H9 (cell line): ENCODE measurements around the gene GRIN2A. TPM values are rescaled to one million over a fixed set of nuclear protein-coding genes. Genes with fewer than 3 reads are reported as not detected.

Source experiments
- DNase-seq: peaks from one replicate; pipeline ENCODE4 v3.0.0-alpha.2; 2017
- H2AFZ ChIP-seq: one replicate; pipeline ENCODE4 v1.6.1; 2013; ENCODE audit warnings: mild to moderate bottlenecking, low read length, control low read depth, moderate library complexity
- H2AK5ac ChIP-seq: 2 replicates; pipeline ENCODE4 v1.6.1; 2013; ENCODE audit warnings: low read length, control low read depth, mixed read lengths; ENCODE audit not compliant: insufficient read length
- H2BK120ac ChIP-seq: one replicate; pipeline ENCODE4 v1.6.1; 2013; ENCODE audit warnings: low read depth, mild to moderate bottlenecking, low read length, control low read depth, inconsistent platforms; ENCODE audit not compliant: poor library complexity, severe bottlenecking
- H2BK12ac ChIP-seq: 2 replicates; pipeline ENCODE4 v1.6.1; 2013; ENCODE audit warnings: low read length, control low read depth, mixed read lengths, low read depth; ENCODE audit not compliant: insufficient read length
- H2BK15ac ChIP-seq: 2 replicates; pipeline ENCODE4 v1.6.1; 2013; ENCODE audit warnings: low read depth, low read length, control low read depth
- H2BK20ac ChIP-seq: one replicate; pipeline ENCODE4 v1.6.1; 2013; ENCODE audit warnings: low read depth, mild to moderate bottlenecking, low read length, control low read depth, inconsistent platforms; ENCODE audit not compliant: poor library complexity, severe bottlenecking
- H2BK5ac ChIP-seq: 2 replicates; pipeline ENCODE4 v1.6.1; 2013; ENCODE audit warnings: low read length, control low read depth, mixed read lengths; ENCODE audit not compliant: insufficient read length
- H3K14ac ChIP-seq: 2 replicates; pipeline ENCODE4 v1.6.1; 2013; ENCODE audit warnings: low read length, control low read depth; ENCODE audit not compliant: insufficient read depth
- H3K18ac ChIP-seq: 2 replicates; pipeline ENCODE4 v1.6.1; 2013; ENCODE audit warnings: low read depth, mild to moderate bottlenecking, mixed read lengths, low read length, control low read depth; ENCODE audit not compliant: insufficient read length
- H3K23ac ChIP-seq: 2 replicates; pipeline ENCODE4 v1.6.1; 2013; ENCODE audit warnings: low read length, control low read depth, mixed read lengths, low read depth; ENCODE audit not compliant: insufficient read length
- H3K23me2 ChIP-seq: 2 replicates; pipeline ENCODE4 v1.6.1; 2013; ENCODE audit warnings: low read depth, mild to moderate bottlenecking, mixed read lengths, low read length, control low read depth; ENCODE audit not compliant: insufficient read length, poor library complexity, severe bottlenecking
- H3K27ac ChIP-seq: 2 replicates; pipeline ENCODE4 v1.5.1; 2013; ENCODE audit warnings: low read length, control low read depth, mixed read lengths, low read depth; ENCODE audit not compliant: insufficient read length
- H3K27me3 ChIP-seq: 2 replicates; pipeline ENCODE4 v1.6.1; 2013; ENCODE audit warnings: low read length, control low read depth, inconsistent platforms; ENCODE audit not compliant: insufficient read depth
- H3K4ac ChIP-seq: 2 replicates; pipeline ENCODE4 v1.6.1; 2013; ENCODE audit warnings: low read depth, mild to moderate bottlenecking, control low read depth, inconsistent platforms, low read length, moderate library complexity
- H3K4me1 ChIP-seq: 2 replicates; pipeline ENCODE4 v1.6.1; 2013; ENCODE audit warnings: low read length, control low read depth, inconsistent platforms; ENCODE audit not compliant: insufficient read depth
- H3K4me2 ChIP-seq: 2 replicates; pipeline ENCODE4 v1.6.1; 2013; ENCODE audit warnings: low read length, control low read depth, mixed read lengths; ENCODE audit not compliant: insufficient read length, insufficient read depth
- H3K56ac ChIP-seq: 2 replicates; pipeline ENCODE4 v1.6.1; 2013; ENCODE audit warnings: low read depth, mild to moderate bottlenecking, mixed read lengths, low read length, control low read depth; ENCODE audit not compliant: insufficient read length
- H3K79me1 ChIP-seq: 2 replicates; pipeline ENCODE4 v1.6.1; 2013; ENCODE audit warnings: low read depth, mild to moderate bottlenecking, moderate library complexity, low read length, control low read depth, inconsistent platforms; ENCODE audit not compliant: insufficient read depth, poor library complexity, severe bottlenecking
- H3K79me2 ChIP-seq: 2 replicates; pipeline ENCODE4 v1.6.1; 2013; ENCODE audit warnings: low read length, control low read depth, inconsistent platforms; ENCODE audit not compliant: insufficient read depth
- H3K9ac ChIP-seq: 2 replicates; pipeline ENCODE4 v1.6.1; 2013; ENCODE audit warnings: low read length, control low read depth, mixed read lengths; ENCODE audit not compliant: insufficient read length; ENCODE audit errors: extremely low read depth
- H3K9me3 ChIP-seq: one replicate; pipeline ENCODE4 v1.6.1; 2013; ENCODE audit warnings: low read depth, low read length, inconsistent platforms; ENCODE audit not compliant: control insufficient read depth
- H3T11ph ChIP-seq: one replicate; pipeline ENCODE4 v1.6.1; 2013; ENCODE audit warnings: mild to moderate bottlenecking, low read length, control low read depth, inconsistent platforms
- H4K20me1 ChIP-seq: one replicate; pipeline ENCODE4 v1.6.1; 2013; ENCODE audit not compliant: control insufficient read depth, insufficient read length, insufficient read depth
- H4K5ac ChIP-seq: 2 replicates; pipeline ENCODE4 v1.6.1; 2013; ENCODE audit warnings: low read depth, mild to moderate bottlenecking, mixed read lengths, low read length, control low read depth; ENCODE audit not compliant: insufficient read length
- H4K8ac ChIP-seq: replicated peaks from 2 replicates; pipeline ENCODE4 v1.6.1; 2013; ENCODE audit warnings: low read length, control low read depth, mixed read lengths, low read depth; ENCODE audit not compliant: insufficient read length
- H4K91ac ChIP-seq: 2 replicates; pipeline ENCODE4 v1.6.1; 2013; ENCODE audit warnings: low read depth, mild to moderate bottlenecking, moderate library complexity, mixed read lengths, low read length, control low read depth; ENCODE audit not compliant: insufficient read length
- H3K27ac Mint-ChIP-seq, 3 experiments: 2 replicates in 2 of 3; 3 replicates in 1 of 3; pipeline ENCODE4 v1.8.0; 2020 to 2021; ENCODE audit warnings: mixed read lengths in 3 of 3, mild to moderate bottlenecking in 1 of 3, moderate library complexity in 1 of 3
- H3K27me3 Mint-ChIP-seq: 2 replicates; pipeline ENCODE4 v1.8.0; 2021; ENCODE audit warnings: low read depth, mild to moderate bottlenecking, moderate library complexity, mixed read lengths
- H3K36me3 Mint-ChIP-seq, 3 experiments: 2 replicates in 2 of 3; 3 replicates in 1 of 3; pipeline ENCODE4 v1.8.0; 2020 to 2021; ENCODE audit warnings: low read depth in 3 of 3, mixed read lengths in 3 of 3; ENCODE audit not compliant: insufficient read depth in 1 of 3
- H3K4me1 Mint-ChIP-seq, 2 experiments: 2 replicates each; pipeline ENCODE4 v1.8.0; 2020; ENCODE audit warnings: mixed read lengths in 2 of 2
- H3K4me3 Mint-ChIP-seq, 2 experiments: 2 replicates in 1 of 2; 3 replicates in 1 of 2; pipeline ENCODE4 v1.8.0; 2020 to 2021; ENCODE audit warnings: mild to moderate bottlenecking in 2 of 2, mixed read lengths in 2 of 2, moderate library complexity in 1 of 2
- H3K9me3 Mint-ChIP-seq, 2 experiments: 2 replicates in 1 of 2; 3 replicates in 1 of 2; pipeline ENCODE4 v1.8.0; 2020; ENCODE audit warnings: mild to moderate bottlenecking in 2 of 2, mixed read lengths in 2 of 2, moderate library complexity in 1 of 2
- CTCF ChIP-seq: fragments of 200-600 bp; sonication (generic); conservative IDR thresholded peaks from 3 replicates; pipeline ENCODE4 v1.8.0; 2021; ENCODE audit warnings: antibody characterized with exemption, mild to moderate bottlenecking
- WGBS: extraction: QIAGEN DNeasy Blood & Tissue Kit; methylation state at CpG from one replicate; pipeline ENCODE4 v1.1.7; 2013; ENCODE audit warnings: missing lambda C conversion rate, low lambda C conversion rate, mixed read lengths; ENCODE audit not compliant: insufficient read length; ENCODE audit errors: extremely low coverage; 5-methylcytosine and 5-hydroxymethylcytosine counted together
- total RNA-seq: library from RNA; stranded (reverse); gene quantifications from 2 replicates; pipeline ENCODE4 v1.2.1, GENCODE V29; 2021

GRIN2A gene
- total RNA-seq, 1 experiment from 2014 or later: 1.5 TPM

- WGBS: no CpG with 5 or more reads among the region's 2 CpGs
- Mint-ChIP-seq H3K27me3 (no peaks in the 10 kb centered on the region), H3K9me3 (no peaks in the 10 kb centered on the region), H3K4me3 (no peak overlapping the region), H3K36me3 (no peaks in the 10 kb centered on the region), H3K27ac (no peak overlapping the region), H3K4me1 (peaks cover 31 to 34% of the 10 kb centered on the region in 2 experiments)
- Histone ChIP-seq H2BK5ac (no peak overlapping the region), H3K56ac (no peak overlapping the region), H3K14ac (no peak overlapping the region), H4K8ac (no peak overlapping the region), H2BK120ac (no peak overlapping the region), H3K79me1 (no peaks in the 10 kb centered on the region), H2BK12ac (no peak overlapping the region), H3K9me3 (no peaks in the 10 kb centered on the region), H3T11ph (no peak overlapping the region), H3K27ac (peak overlapping the region; percentile 55), H4K5ac (no peak overlapping the region), H3K18ac (no peak overlapping the region), H2BK20ac (no peak overlapping the region), H4K20me1 (no peaks in the 10 kb centered on the region), H4K91ac (no peak overlapping the region), H2AK5ac (no peak overlapping the region), H3K27me3 (no peaks in the 10 kb centered on the region), H3K9ac (no peak overlapping the region), H3K4me2 (no peak overlapping the region), H3K23ac (no peak overlapping the region), H2AFZ (no peak overlapping the region), H2BK15ac (no peak overlapping the region), H3K79me2 (no peaks in the 10 kb centered on the region), H3K4me1 (peaks cover 8% of the 10 kb centered on the region; the same call in 1 of the 2 replicates), H3K23me2 (no peaks in the 10 kb centered on the region), H3K4ac (no peak overlapping the region)
- no peak for DNase-seq
- no peak for TF ChIP-seq CTCF
These were observed 344.7 kb downstream of the GRIN2A start for GRCh38 chr16:9837481-9837880.
